G401 (cell line): ENCODE data around the gene HEPACAM. TPM values are rescaled to one million over a fixed set of nuclear protein-coding genes. Genes with fewer than 3 reads are reported as not detected.
A peak's percentile ranks its signal among the peaks of the same experiment; 100 is the strongest.
"Not testable (repeated sequence)": the region's sequence is repeated elsewhere in the genome, so short reads cannot be mapped to it uniquely, and the experiment has no call there.

Source experiments
- DNase-seq: peaks from one replicate; pipeline ENCODE4 v3.0.0-alpha.2; 2015; ENCODE audit warnings: low spot score
- in situ Hi-C: cut with HindIII; loops from 2 replicates; pipeline ENCODE4 v1.10.0; 2016; ENCODE audit warnings: low sequenced_read_pairs, mixed read lengths
- total RNA-seq: library from RNA; depleted of rRNA; stranded (reverse); fragments of >200 nt; shearing (Covaris generic); gene quantifications from 2 replicates; pipeline ENCODE4 v1.2.3, GENCODE V29; 2014; rRNA removed

HEPACAM gene, protein sequence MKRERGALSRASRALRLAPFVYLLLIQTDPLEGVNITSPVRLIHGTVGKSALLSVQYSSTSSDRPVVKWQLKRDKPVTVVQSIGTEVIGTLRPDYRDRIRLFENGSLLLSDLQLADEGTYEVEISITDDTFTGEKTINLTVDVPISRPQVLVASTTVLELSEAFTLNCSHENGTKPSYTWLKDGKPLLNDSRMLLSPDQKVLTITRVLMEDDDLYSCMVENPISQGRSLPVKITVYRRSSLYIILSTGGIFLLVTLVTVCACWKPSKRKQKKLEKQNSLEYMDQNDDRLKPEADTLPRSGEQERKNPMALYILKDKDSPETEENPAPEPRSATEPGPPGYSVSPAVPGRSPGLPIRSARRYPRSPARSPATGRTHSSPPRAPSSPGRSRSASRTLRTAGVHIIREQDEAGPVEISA
- not detected in 2 replicates for total RNA-seq

DNA sequence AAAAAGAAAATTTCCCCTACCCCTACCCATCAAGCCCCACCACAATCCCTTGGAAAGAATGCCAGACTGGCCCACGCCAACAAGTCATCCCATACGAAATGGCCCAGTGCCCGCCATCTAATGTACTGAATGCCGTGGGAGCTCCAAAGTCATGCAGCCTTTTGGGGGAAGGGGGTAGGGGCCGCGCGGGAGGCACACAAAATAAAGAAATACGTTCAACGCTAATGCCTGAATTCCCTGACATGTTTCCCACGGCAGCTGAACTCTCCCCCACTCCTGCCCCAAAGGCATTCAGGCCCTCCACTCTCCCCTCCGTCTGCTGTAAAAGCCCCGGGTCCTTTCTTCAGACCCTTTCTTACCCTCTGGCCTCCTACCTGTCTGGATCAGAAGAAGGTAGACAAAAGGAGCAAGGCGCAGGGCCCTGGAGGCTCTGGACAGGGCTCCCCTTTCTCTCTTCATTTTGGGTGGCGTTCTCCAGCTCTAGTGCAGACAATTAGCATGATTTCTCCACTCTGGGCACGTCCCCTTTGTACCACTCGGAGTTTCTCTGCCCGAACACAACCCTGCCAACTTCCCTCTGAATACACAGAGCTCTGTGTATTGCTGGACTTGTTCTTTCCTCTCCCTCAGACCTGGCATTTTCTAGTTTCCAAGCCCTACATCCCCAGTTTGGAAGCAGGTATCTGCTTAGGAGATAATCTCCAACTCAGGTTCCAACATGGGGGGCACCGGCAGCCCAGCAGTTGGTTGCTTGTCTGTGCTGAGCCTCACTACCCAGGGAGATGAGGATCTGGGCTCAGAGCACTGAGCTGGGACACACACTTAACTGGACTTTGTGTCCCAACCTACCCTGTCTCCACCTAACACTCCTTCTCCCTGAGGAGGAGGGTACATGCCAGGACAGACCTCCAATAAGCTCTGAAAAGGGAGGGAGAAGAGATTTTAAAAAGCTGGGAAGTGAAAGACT, at the start of gene HEPACAM:
HEPACAM (minus strand) TSS at position 500 of the 967 bp plus-strand sequence; CDS start at position 459, 41 bp downstream.
- DNase-seq: peak; percentile 28
- in situ Hi-C loops: no loop called here

DNA sequence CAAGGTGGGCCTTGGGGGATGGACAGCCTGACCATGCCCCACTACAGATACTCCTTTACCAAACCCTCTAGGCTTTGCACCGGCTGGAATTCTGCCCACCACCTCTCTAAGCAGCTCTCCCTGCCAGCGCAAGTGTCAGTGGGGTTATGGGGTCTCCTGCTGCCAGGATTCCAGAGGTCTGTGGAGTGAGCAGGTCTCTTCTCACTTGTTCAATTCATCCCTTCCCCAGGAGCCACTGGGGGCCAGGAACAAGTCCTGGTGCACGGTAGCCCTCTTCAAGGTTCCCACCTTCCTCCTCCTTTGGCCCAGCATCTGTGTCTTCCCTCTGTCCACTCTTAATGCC, 48.6 kb upstream of the HEPACAM start:
- DNase-seq: no peak
- in situ Hi-C loops: no loop called here

DNA sequence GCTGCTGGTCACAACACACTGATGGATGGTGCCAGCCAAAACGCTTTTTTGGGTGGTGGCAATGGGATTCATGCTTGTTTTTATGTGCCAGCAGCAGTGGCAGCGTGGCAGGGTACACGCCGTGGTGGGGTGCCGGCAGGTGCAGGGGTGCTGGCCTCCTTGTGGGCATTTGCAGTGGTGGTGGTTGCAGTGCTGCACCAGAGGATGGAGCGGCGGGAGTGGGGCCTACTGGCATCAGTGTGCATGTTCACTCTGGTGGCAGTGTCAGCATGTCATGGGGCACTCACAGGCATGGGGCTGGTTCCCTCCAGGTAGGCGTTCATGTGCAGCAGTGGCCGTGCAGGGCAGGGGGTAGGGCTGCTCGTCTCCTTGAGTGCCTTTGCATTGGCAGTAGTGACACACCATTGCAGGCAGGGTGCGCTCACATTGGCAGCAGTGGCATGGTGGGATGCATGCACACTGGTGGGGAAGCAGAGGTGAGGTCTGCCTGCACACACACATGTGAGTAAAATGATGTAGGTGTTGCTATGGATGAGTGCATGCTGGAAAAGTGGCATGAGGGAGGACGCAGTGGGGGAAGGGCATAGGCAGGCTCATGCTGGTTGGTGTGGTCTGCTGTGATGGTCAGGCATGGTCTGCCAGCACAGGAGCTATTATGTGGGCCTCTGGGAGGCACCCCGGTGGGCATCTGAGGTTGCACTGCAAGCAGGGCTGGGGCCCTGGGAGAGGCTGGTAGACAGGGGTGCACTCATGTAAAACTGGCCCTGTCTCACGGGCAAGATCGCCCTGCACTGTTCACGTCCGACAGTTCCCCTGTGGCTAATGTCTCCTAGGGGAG, 48.0 kb upstream of the HEPACAM start:
- DNase-seq: no peak
- in situ Hi-C loops: no loop called here

DNA sequence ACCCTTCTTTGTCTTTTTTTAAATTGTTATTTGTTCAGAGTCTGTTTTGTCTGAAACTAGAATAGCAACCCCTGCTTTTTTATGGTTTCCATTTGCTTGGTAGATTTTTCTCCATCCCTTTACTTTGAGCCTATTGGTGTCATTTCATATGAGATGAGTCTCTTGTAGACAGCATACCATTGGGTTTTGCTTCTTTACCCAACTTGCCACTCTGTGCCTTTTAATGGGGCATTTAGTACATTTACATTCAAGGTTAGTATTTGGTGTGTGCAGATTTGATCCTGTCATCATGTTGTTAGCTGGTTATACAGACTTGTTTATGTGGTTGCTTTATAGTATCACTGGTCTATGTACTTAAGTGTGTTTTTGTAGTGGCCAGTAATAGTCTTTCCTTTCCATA, 46.2 kb upstream of the HEPACAM start:
- DNase-seq: no peak
- in situ Hi-C loops: no loop called here

DNA sequence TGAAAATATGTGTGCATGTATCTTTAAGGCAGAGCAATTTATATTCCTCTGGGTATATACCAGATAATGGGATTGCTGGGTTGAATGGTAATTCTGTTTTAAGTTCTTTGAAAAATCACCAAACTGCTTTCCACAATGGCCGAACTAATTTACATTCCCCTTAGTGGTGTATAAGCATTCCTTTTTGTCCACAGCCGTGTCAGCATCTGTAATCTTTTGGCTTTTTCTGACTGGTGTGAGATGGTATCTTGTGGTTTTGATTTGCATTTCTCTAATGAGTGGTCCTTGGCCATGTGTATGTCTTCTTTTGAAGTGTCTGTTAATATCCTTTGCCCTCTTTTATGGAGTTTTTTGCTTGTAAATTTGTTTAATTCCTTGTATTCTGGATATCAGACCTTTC, 42.5 kb upstream of the HEPACAM start:
- in situ Hi-C loops: no loop called here
- DNase-seq: no peak

DNA sequence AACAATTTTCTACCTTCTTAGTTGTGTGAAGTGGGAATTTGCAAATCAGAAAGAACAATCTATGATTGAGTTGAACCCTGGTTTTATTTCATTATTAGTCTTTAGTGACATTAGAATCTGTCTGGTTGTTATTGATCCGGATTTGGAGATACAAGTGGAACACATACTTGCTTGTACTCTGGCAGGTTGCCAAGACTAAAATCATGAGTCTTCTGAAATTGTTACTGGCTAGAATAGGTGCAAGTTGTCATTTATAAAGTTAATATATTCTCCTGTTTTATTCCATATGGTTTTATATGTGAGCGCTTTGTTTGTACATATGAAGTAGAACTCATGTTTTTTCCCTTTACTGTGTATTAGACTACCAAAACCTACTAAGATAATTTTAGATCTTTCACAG, 41.2 kb upstream of the HEPACAM start:
- in situ Hi-C loops: no loop called here
- DNase-seq: no peak

DNA sequence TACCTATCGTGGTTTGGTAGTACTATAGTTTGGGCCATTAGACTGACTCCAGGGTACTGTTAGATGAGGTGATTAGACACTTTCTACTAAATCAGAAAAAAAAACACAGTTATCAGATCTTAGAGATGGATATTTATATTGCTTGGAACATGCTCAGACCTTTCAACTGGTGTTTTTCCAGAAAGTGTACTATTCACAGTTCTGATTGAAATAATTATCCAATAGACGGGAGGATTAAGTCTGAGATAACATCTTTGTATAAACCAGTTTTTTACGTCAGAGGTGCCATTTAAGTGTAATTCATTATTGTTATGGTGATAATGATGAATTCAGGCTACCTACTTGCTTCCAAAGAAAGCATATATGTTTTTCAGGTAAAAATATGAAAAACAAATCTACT, 40.7 kb upstream of the HEPACAM start:
- DNase-seq: no peak
- in situ Hi-C loops: no loop called here

GRCh38 chr11:124971810-124972209, 36.0 kb upstream of the HEPACAM start:
- DNase-seq: no peak
- in situ Hi-C loops: no loop called here

GRCh38 chr11:124970925-124971324, 35.1 kb upstream of the HEPACAM start:
- DNase-seq: no peak
- in situ Hi-C loops: no loop called here

GRCh38 chr11:124968197-124968596, 32.4 kb upstream of the HEPACAM start:
- in situ Hi-C loops, DNase-seq: not testable (repeated sequence)

DNA sequence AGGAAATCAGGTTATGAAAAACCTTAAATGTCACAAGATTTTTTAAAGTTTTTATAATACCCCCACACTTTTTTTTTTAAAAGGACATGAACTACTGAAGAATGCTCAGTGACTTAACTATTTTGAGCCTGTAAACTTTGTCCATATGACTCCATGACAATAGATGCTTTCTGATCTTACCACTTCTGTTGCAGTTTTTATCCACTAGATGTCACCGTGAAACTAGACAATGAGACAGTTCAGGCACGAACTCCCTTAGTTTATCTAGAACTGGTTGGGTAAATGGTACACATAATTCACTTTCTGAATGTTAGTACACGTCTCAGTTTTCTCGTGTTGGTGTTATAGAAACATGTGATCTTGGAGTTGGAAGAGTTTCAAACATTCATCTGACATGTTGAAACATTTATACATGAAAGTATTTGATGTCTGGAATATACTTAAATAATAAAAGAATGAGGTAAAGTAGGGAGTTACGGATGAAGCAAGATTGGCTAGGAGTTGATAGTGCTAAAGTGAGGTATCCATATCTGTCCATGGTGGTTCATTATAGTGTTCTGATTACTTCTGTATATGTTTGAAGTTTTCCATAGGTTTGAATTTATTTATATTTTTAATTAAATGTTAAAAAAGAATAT, 26.2 kb upstream of the HEPACAM start:
- peak; percentile 77 for DNase-seq
- in situ Hi-C loops: no loop called here

- DNase-seq: no peak
- in situ Hi-C loops: no loop called here
These were observed 19.2 kb upstream of the HEPACAM start for GRCh38 chr11:124955035-124955434.

- in situ Hi-C loops: no loop called here
- DNase-seq: no peak
These were observed 18.7 kb upstream of the HEPACAM start for GRCh38 chr11:124954590-124954955.

- in situ Hi-C loops: no loop called here
- DNase-seq: peak; percentile 99
These were observed 18.1 kb upstream of the HEPACAM start, which contains the start of gene CCDC15 for GRCh38 chr11:124953753-124954589. Gene CCDC15, plus strand, starts transcription at chr11:124954202. Its CDS starts 531 bp downstream, at chr11:124954733.

DNA sequence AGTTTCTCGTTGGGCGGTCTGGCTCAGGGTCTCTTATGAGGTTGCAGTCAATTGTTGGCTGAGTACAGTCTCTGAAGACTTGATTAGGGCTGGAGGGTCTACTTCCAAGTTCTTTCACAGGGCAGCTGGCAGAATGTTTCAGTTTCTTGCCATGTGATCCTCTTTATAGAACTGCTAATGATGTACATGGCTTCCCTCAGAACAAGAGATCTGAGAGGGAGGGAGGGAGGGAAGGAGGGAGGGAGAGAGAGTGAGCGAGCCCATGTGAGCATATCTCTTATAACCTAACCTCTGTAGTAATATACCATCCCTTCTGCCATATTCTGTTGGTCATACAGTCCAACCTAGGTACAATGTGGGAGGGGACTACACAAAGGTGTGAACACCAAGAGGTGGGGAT, 15.5 kb upstream of the HEPACAM start:
- in situ Hi-C loops: no loop called here
- no peak for DNase-seq

DNA sequence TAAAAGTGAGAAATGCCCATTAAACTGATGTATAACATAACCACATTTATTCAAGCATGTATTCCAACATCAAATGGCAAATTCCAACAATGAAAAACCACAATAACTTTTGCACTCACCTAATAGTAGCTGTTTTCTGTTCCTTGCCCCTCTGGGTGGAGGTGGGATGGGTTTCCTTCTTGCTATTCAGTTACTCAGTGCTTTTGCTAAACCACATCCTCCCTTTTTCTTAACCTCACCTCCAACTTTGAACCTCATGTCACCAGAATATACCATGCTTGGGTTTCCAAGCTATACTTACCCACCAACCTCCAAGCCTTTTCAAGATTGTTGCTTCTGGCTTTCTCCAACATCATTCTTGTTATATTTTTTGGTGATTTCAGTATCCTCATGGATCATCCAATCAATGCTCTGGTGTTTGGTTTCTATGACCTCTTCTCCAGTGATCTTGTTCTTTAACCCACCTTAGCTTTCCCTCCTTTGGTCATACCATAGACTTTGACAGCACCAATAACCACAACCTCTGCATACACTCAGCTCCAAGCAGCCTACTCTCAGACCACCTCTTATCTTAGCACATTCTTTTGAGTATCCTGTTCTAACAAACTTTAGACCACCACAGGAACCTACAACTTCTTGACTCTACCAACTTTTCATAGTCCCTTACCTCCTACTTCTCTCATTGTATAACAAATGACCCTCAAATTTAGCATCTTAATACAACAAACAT, 14.9 kb upstream of the HEPACAM start:
- no peak for DNase-seq
- in situ Hi-C loops: no loop called here

GRCh38 chr11:124946735-124947141, 10.9 kb upstream of the HEPACAM start:
- in situ Hi-C loops: no loop called here
- DNase-seq: no peak
